ENCODE data around the gene NOP16.

Gene NOP16

DNA sequence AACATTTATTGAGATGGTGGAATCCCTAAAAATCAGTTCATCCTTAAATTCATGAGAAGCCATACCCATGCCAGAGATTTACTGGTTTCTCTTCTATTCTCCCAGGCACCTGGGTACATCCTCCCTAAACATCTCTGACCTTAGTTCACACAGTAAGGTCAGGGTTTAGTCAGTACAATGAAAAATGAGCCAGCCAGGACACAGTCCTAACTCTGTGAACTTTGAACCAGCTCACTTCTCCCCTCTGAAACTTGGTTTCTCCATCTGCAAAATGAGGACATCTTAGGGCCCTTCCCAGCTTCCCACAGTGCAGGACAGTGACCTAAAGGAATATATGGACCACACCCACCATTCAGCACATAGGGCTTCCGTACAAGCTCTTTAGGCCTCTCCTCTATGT, 1.9 kb downstream of the NOP16 start:
- no peak for DNase-seq (ENCODE audit: low read depth, low spot score)

- no peak for DNase-seq (ENCODE audit: low read depth, low spot score)
Observed at GRCh38 chr5:176384991-176385390, 3.4 kb downstream of the NOP16 start.

GRCh38 chr5:176384366-176384930, 4.0 kb downstream of the NOP16 start:
- DNase-seq (ENCODE audit: low read depth, low spot score): no peak

- DNase-seq (ENCODE audit: low read depth, low spot score): no peak
Observed at GRCh38 chr5:176383961-176384360, 4.4 kb downstream of the NOP16 start.

DNA sequence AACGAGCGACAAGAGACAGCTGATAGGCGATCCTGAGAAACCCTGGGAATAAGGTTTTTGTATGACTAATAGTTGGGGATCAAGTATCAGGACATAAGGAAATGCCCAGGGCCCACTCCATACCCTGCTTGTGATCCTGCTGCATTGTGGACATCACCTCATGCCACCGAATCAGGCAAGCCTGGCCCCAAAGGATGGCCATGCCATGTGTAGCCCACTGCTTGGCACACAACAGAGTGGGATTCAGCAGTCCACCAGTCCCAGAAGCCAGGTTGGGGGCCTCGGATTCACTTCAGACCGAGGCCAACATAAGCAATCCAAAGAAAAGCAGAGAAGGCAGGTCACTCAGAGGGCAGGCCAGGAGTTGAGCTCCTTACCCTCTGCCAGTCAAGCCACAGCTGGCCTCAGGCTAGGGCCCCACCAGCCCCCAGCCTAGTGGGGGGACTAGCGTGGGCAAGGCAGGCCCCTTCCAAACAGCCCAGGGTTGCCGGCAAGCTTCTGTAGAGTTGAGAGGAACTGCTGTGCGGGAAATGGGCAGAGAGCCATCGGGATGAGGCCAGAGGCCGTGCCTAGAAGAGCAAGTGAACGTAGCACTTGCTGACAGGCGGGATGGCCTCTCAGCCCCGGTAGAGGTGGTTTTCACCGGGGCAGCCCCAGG, 5.0 kb downstream of the NOP16 start:
- no peak for DNase-seq (ENCODE audit: low read depth, low spot score)

GRCh38 chr5:176382721-176383120, 5.7 kb downstream of the NOP16 start:
- DNase-seq (ENCODE audit: low read depth, low spot score): no peak

- no peak for DNase-seq (ENCODE audit: low read depth, low spot score)
Observed at GRCh38 chr5:176381979-176382378, 6.4 kb downstream of the NOP16 start.

- no peak for DNase-seq (ENCODE audit: low read depth, low spot score)
Observed at GRCh38 chr5:176381423-176381822, 7.0 kb downstream of the NOP16 start.

- no peak for DNase-seq (ENCODE audit: low read depth, low spot score)
Observed at GRCh38 chr5:176379881-176380280, 8.5 kb downstream of the NOP16 start.

DNA sequence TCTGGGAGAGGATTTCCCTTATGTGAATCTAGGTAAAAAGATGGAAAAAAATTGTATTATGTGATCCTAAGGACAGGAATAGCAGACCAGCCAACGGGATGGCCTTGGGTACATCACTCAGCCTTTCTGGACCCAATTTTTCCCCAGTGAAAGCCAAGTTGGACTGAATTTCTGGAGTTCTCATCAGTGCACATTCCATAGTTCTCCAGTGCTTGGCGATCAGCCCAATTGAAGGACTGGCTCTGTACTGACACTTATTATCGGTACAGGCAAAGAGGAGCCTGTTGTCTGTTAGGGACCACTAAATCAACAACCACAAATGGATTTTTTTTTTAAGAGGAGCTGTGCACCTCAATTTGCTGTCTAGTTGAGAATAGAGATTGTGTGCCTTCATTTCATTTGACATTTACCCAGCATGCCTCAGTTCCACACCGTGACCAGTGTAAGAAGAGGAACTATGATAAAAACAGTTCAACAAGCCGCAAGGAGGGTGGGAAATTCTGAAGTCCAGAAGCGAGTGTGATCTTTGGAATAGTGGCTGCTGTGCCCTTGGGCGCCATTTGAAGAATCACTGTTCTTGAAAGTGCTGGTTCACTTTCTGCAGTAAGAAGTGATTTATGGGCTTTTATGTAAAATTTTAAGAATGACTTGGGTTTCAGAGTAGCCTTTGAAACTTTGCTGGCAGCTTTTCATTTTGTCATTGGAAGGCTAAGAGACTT, 15.1 kb downstream of the NOP16 start:
- DNase-seq (ENCODE audit: low read depth, low spot score): no peak

DNA sequence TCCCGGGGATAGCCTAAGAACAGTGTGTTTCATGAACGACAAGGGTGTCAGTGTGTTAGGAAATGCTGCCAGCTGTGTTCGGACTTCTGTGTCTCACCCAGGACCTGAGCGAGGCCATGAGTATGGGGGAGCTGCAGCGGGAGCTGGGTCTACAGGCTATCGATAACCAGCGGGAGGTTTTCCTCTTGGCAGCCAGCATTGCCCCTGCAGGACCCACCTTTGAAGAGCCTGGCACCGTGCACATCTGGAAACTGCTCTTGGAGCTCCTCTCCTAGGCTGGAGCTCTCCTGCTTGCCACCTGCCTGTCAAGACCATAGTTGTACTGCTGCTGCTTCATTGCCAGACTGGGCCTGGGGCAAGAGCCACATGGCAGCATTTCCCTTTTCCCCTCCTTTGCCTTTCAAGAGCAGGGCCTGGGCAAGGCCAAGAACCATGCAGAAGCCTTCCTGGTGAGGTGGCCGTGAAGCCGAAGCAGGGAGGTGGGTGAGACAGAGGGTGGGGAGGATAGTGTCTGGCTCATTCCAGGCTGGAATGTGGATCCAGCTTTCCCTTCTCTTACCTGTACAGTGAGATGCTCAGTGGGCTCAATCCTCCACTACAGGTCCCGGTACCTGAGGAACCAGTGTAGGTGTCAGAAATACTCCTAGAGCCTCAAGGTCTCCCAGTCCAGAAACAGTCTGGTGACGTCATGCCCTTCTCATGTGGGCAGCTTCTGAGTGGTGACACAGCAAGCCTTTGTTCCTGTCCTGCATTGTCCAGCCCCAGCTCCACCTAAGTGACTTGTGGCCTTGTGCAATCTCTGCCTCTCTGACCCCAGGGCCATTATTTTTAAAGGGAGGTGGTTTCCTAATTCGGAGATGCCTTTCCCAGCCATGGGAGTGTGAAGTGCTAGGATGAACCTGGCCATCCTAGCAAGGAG, 16.5 kb downstream of the NOP16 start:
- DNase-seq (ENCODE audit: low read depth, low spot score): no peak

DNA sequence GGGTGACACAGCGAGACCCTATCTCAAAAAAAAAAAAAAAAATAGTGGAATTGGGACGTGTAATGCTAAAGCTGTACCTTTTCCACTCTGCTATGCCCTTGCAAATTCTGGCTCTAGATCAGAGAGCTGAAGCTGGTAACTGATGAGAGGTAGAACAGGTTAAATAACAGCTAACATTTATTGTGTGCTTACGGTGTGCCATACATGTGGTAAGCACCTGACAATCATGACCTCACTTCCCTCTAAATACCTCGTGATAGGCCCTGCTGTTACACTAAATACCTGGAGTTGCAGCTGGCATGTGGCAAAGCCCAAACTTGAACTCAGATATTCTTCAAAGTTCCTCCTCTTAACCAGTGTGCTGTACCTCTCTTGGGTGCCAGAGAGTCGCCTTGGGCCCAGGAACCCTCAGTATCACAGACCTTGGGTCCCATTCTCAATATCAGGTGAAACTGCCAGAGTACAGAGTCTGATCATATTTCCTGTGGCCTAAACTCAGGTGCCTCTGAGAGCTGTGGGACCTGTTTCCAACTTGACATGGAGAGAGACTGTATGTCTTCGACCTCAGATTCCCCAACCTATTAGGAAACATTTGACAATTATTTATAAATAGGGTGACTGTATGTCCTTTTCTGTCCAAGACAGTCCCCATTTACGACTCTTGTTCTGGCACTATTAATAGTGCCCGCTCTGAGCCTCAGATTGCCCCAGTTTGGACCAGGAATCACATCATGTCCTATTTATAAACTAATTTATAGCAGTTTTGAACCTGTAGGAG, 18.3 kb downstream of the NOP16 start:
- no peak for DNase-seq (ENCODE audit: low read depth, low spot score)

DNA sequence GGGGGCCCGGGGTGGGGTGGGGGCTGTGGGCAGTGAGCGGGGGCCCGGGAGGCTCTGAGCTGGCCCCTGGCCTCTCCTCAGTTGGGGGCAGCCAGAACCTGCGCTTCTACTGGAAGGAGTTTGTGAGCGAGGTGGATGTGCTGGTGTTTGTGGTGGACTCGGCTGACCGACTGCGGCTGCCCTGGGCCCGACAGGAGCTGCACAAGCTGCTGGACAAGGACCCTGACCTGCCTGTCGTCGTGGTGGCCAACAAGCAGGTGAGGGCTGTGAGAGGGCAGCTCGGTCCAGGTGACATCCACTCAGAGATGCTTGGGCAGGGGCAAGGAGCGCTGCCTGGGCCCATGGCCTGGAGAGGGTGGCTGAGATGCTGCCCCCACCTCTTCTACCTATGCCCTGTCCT, 19.7 kb downstream of the NOP16 start:
- DNase-seq (ENCODE audit: low read depth, low spot score): no peak

DNA sequence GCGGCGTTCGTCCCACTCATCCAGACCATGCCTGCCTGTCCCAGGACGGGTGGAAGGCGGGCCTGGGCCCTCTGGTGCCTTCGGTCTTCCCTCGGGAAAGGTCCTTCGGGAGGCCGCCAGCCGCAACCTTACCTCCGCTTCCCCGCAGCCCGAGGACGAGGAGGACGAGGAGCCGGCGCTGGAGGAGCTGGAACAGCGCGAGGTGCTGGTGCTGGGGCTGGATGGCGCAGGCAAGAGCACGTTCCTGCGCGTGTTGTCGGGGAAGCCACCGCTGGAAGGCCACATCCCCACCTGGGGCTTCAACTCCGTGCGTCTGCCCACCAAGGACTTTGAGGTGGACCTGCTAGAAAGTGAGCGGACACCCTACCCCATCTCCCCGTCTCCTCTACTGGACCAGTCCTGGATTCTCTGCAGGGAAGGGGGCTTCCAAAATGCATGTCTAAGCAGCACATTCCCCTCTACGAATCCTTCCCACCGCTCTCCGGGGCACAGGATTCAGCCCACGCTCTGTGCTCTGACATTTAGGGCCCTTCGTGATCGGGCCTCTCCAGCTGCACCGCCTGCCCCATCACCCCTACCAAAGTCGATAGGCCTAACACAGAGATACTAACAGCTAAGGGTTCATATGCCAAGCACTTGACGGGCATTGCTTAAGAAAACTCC, 22.0 kb downstream of the NOP16 start:
- DNase-seq (ENCODE audit: low read depth, low spot score): no peak

GRCh38 chr5:176365351-176366231, 22.8 kb downstream of the NOP16 start, which contains the start of gene ARL10:
Gene ARL10 (plus strand): TSS chr5:176365487. CDS start chr5:176365564, 77 bp downstream.
- DNase-seq (ENCODE audit: low read depth, low spot score): peak; percentile 82

- DNase-seq (ENCODE audit: low read depth, low spot score): no peak
Observed at GRCh38 chr5:176364765-176365350, 23.5 kb downstream of the NOP16 start.

DNA sequence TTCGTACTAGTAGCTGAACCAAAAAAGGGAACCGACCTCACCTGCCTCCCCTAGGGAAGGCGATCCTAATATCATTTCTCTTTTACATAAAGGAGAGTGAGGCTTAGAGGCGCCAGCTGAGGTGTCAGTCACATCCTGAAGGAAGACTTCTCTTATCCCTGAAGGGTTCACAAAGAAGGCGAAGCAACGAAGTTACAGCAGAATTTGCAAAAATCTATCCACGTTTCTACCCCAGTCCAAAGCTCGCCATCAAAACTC, 26.2 kb downstream of the NOP16 start:
- DNase-seq (ENCODE audit: low read depth, low spot score): no peak

DNA sequence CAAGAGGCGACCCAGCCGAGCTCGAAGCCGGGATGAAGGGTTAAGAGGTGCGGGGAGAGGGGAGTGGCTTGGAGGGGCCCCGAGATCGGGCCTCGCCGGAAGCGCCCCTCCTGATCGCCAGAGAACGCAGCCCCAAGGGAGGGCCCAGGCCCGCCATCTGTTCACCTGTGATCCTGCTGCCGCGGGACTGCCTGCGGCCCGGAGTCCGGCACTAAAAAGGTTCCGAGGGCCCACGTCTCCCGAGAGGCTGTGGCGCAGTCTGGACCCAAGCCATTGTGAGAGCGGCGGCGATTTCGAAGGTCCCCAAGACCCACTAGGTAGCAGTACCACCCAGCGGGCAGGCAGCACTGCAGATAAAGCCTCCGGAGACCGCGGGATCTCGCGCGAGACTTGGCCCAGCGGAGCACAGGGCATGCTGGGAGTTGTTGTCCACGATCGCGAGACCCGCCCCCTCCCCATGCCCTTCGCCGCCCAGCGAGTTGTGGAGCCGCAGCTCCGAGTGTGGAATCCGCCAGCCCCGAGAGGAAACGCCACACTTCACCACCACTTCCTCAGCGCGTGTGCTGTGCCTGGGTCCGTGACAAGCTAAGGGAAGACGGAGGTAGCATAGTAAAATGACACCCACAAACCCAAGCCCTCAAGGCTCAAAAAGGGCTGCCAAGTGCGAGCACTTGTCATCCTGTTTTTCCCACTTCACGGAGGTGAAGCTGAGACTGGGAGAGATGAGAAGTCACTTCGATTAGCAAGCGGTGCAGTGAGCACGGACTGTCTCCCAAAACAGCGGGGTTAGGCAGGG, 26.8 kb downstream of the NOP16 start, which contains the start of gene KIAA1191:
TSS of gene KIAA1191 (minus strand) at position 328 of the 796 bp plus-strand sequence. CDS start 2,256 bp downstream, outside the sequence.
- DNase-seq (ENCODE audit: low read depth, low spot score): peak; percentile 96

Data from astrocyte of the hippocampus (primary cell).